Activated CD8-positive, alpha-beta memory T cell treated with anti-CD3 and anti-CD28 coated beads, Interleukin-2, amount 50 U/mL, for 24 hours (primary cell): ENCODE measurements around the gene TTC33.
A peak's percentile ranks its signal among the peaks of the same experiment; 100 is the strongest.
"Not testable (repeated sequence)": the region's sequence is repeated elsewhere in the genome, so short reads cannot be mapped to it uniquely, and the experiment has no call there.

Experiments
- DNase-seq: peaks from one replicate; pipeline ENCODE4 v3.0.0-alpha.2; 2020; ENCODE audit errors: extremely low read depth

Gene TTC33

DNA sequence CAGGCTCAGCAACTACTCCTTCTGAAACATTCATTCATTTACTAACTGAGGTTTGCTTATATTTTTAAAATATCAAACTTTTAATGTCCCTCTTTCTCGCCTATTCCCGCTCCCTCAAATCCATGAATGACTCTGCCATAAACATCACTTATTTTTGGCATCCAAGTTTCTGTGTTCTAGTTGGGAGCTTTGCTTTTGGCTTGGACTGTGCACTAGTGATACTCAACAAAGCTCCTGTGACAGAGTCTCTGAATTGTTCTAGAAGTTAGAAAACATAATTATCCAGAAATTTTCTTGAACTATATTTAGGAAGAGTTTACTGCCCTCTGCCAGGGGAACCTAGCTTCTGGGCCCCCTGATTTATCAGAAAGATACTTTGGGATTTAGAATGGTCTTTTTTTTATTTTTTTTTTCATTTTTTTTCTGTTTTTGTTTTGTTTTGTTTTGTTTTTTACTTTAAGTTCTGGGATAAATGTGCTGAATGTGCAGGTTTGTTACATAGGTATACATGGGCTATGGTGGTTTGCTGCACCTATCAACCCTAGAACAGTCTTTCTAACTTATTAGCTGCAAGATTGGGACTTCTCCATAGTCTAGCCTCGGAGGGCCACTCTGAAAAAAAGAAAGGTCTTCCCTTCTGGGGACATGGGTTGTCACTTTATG, 140.7 kb downstream of the TTC33 start:
- DNase-seq = no peak

DNA sequence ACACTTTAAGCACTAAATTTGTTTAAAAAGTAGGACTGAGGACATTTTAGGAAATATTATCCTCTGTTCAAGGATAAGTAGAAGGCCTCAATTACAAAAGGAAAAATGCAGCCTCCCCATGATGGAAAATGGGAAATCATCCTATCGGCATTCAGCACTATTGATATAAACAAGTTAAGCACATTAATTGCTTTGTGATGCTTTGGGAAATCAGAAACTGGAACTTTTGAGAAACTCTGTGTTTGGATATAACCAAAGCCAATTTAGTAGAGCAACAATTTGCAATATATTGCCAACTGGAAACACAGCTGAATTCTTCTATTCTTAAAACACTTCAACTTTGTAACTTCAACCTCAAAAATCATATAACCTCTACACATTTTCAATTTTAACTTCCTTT, 141.3 kb downstream of the TTC33 start:
- no peak for DNase-seq

DNA sequence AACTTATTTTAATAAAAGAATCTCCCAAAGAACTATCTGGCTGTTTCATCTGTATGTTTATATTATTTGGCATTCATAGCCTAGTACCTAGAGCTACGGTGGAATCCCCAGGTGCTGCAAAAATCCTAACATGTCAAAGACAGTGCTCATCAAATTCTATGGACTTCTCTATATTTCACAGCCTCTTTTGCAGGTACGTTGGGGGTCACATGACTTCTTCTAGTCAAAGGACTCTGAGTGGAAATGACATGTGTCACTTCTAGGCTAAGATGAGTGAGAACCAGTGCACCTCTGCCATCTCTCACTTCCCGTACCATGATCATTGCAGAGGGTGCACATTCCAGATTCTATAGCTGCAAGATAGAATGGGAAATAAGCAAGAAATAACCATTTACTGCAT, 148.6 kb downstream of the TTC33 start:
- DNase-seq = no peak

DNA sequence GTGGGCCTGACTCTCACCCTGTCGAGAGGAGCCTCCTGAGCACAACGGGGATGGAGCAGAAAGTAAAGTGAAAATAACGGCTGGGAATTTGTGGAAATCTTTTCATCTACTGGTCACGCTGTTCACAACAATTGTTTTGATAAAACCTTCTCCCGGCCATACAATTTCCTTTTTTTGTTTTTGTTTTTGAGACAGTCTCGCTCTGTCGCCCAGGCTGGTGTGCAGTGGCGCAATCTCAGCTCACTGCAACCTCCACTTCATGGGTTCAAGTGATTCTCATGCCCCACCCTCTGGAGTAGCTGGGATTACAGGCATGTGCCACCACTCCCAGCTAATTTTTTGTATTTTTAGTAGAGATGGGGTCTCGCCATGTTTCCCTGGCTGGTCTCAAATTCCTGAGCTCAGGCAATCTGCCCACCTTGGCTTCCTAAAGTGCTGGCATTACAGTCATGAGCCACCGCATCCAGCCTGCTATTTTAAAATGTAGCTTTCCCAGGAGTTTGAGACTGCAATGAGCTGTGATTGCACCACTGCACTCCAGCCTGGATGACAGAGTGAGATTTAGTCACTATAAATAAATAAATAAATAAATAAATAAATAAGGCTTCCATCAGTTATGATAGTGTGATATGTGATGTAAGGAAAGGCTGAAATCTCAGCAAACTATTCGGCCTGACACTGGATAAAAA, 149.5 kb downstream of the TTC33 start:
- no peak for DNase-seq

DNA sequence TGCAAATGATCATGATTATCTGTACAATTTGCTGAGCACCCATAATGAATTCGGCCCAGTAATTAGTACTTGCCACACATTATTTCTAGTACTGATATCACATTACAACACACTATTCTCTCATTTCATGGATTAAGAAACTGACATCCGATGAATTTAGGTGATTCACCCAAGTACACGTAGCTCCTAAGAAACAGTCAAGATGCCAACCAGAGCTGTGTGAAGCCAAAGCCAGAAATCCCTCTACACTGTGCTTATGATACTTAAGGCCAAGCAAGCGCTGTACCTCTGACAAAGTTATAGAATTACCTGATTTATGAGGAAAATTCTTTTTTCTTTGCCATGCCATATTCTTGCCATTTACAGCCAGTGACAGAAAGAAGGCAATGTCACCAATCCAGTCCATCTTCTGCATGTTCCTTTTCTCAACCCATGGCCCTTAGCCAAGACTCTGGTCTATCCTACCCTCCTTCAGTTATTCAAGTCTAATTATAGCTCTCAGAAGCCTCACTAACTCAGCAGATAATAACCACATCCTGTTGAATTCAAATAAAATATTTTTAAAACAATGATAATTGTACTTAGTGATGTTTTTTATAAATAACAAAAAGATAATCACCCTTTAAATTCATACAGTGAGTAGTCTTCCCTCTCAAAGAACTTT, 150.3 kb downstream of the TTC33 start:
- no peak for DNase-seq

DNA sequence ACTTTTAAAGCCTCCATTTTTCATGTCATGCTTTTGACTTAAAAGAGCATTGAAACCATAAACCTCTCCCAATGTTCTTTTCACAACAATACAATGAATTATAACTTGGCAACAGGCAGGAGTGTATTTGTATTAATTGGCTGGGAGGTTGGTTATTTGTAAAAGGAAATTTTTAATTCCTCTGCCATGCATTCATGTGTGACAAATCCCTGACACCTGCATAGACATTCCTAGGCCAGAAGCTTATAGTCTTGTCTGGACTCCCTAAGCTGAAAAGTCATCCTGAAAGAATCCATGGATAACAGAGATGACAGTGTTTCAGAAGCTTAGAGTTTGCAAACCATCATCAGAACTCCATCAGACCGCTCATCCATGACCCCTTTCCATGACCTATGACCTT, 152.4 kb downstream of the TTC33 start:
- DNase-seq = no peak

DNA sequence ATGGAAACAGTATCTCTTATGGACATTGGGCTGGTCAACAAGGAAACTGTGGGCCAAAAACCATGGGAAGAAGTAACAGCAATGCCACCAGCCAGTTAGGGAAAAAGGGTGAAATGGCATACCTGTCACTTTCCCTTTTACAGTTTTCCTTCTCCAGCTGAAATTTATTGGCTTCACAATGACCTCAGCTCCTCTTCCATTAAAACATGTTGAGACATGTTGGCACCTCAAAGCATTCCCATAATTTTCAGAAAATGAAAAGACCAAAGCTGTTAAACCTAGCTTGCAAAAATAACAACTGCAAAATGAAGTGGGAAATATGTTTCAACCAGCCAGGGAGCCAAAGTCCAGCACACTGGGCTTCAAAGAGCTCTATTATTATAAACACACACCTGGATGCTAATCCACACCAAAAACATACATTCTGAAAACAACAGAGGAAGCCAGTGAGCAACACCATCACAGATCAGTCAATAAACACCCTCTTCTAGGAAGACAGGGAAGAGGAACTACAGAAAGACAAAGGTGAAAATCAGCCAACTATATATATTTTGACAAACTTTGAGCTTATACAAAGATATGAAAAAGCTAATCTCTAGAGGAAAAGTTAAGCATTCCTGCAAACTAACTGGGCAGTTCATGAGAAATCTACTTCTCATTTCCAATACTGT, 154.4 kb downstream of the TTC33 start:
- no peak for DNase-seq

DNA sequence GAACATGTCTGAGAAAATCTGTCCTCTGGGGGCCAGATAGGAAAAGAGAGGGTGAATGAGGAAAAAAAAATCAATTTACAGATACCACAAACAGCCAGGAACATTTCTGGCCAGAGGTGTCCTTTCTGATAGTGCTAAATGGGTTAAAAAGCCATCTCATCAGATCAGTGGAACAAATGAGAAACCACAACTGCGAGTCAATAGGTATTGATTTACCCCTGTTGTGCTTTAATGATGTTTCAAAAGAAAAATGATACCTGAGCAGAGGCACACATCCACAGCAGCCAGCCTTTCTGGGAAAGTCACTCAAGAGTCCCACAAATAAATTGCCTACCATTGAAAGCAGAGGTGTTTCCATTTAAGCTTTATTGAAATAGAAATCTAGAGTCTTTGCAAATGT, 155.4 kb downstream of the TTC33 start:
- DNase-seq = no peak

DNA sequence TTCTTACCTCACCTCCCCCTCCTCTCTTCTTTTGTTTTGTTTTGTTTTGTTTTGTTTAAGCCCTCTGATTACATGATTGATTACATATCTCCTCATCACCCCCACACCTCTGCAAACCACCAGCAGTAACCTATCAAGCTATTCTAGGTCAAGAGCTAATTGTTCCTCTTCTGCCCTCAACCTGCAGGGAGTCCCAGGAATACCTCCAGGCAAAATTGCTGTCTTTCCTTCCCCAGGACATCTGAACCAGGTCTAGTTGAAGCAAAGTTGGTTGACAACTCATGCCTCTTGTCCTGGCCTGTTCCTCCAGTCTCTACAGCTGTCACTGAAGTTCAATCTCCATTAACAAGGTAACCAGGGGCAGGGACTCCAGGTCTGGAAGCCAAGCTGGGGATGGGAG, 156.1 kb downstream of the TTC33 start:
- DNase-seq = no peak

DNA sequence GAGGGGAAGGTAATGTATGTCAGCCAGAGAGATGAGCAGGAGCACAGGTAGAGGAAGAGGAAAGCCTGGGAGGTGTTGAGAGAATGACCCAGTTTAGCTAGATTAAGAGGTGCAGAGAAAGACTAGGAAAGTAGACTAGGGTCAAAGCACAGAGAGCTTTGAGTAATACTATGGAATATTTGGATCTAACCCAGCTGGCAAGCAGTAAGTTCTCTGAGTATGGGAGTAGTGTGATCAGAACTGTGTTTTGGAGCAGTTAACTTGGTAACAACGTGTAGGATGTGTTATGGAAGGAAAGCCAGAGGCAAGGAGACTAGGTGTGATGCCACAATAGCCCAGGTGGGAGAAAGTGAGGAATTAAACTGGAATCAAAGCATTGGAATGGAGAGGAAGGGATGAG, 160.9 kb downstream of the TTC33 start:
- DNase-seq = no peak

DNA sequence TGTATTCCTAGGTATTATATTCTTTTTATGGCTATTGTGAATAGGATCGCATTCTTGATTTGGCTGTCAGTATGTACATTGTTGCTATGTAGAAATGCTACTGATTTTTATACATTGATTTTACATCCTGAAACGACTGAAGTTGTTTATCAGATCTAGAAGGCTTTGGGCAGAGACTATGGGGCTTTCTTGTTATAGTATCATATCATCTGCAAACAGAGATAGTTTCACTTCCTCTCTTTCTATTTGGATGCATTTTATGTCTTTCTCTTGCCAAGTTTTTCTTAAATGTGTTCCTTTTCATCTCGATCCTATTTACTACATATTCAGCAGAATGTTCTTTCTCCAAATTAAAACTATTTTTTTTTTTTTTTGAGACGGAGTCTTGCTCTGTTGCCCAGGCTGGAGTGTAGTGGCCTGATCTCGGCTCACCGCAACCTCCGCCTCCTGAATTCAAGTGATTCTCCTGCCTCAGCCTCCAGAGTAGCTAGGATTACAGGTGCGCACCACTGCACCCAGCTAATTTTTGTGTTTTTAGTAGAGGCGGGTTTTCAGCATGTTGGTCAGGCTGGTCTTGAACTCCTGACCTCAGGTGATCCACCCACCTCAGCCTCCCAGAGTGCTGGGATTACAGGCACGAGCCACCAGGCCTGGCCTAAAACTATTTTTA, 163.9 kb downstream of the TTC33 start:
- not testable (repeated sequence) for DNase-seq

DNA sequence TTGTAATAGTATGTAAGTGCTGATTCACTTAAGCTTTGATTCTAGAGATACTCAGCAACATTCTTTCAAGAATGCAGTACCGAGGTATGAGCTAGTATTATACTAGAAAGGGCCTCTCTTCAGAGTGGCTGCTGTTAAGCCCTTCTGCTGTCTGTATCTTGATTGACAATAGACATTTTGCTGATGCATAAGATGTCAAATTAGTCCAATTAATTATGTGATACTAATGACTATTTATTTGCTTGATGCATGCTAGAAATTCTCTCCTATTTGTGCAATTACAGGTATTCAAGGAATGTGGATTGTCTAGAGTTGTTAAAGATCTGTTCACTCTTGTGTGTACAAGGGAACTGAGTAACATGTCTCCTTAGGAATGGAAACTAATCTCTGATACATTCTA, 168.4 kb downstream of the TTC33 start:
- no peak for DNase-seq

DNA sequence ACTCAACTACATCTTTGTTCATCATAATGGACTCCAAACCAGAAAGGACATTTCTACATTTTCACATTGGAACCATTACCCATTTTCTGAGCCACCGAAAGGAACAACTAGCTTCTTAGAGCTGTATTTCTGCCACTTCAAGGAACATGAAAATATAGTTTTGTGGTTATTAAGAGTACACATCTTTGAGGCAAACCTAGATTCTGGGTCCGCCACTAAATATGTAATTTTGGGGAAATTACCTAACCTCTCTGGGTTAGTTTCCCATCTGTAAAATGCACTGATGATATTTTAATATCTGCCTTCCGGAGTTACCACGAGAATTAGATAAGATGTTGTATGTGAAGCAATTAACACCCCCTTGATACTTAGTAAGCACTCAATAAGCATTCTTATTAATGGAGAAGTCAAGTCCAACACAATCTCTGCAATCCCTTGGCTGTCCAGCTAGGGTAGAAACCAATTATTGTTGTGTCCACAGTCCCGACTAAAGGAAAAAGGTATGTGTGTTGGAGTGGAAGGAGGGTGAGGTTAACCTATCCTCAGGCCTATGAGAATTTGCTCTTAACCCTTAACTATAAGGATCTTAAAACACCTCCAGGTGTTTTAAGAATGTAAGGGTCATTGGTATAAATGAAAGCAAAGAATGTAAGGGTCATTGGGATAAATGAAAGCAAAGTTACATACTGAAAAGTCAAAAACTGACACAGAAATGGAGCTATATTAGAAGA, 170.1 kb downstream of the TTC33 start:
- DNase-seq = no peak

DNA sequence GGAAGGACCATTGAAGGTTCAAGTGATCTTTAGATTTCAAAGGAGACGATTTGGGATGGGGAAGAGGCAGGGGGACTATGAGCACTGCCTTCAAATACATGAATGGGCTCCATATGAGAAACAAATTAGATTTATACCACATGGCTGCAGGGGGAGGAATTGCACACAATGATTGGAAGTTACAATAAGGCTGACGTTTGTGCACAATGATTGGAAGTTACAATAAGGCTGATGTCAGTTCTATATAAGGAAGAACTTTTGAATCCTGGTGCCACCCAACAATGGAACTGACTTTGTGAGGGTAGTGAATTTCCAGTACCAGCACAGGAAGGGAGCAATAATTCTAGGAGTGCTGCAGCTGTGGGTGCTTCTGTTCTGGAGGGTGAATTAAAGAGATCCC, 171.7 kb downstream of the TTC33 start:
- DNase-seq = no peak

DNA sequence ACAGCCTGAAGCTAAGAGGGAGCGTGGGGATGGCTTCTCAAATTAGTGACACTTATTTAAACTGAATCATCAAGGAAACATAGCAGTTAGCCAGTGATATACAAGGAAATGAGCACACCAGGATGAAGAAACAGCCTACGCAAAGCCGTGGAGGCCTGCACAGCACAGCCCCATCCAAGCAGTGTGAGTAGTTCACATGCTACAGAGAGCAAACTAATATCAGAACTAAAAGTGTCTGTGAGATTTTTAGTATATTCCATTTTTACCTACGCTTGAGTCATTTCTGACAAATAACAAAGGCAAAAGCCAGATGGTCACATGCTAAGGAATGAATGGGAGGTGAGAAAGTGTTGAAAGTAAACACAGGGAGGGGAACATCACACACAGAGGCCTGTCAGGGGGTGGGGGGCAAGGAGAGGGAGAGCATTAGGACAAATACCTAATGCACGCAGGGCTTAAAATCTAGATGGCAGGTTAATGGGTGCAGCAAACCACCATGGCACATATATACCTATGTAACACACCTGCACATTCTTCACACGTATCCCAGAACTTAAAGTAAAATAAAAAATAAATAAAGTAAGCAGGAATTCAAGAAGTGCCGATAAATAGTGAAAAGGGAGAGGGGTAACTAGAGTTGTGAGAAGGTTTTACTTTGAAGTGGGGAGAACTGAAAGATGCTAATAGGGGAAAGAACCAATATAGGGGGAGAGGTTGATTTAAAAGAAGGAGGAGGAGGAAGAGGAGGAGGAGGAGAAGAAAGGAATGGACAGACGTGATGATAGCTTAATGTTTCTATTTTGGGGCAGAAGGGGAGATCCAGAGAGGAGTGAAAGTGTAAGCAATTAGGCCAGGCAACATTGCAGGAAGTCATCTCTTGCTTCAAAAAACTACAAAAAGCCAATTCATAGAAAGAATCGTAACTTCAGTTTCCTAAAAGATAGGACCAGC, 177.0 kb downstream of the TTC33 start:
- DNase-seq = peak; percentile 15

DNA sequence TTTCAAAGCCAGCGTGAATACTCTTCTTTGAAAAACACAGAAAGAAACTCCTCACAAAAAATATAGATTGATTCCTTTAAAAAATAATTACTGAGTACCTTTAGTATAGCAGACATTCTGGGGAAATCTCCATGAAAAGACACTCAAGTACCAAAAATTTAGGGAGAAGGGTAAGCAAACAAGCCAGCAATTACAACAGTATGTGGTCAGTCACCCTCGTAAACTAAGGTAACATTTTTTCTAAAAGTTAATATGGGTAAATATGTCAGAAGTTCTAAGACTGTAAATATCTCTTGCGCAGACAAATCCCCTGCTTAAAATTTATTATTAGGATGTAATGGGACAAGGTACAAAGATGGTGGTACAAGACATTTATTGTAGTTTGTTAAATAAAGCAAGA, 178.0 kb downstream of the TTC33 start:
- no peak for DNase-seq

DNA sequence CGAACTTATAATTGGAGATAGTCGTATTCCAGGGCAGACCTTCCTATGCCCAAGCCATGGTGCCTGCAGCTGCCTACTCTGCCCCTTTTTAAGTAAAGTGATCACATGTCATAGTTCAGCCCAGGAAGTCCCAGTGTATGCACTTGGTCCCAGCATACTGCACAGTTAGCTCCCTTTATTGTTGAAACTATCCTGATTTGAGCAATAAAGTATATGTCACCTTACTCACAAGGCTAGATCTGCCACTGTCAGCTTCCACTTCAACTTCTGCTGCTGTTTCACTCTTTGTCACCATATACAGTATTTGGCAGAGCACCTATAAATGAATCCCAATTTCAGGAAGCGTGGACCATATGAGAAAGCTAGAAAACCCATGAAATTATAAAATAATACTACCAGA, 179.8 kb downstream of the TTC33 start:
- no peak for DNase-seq

DNA sequence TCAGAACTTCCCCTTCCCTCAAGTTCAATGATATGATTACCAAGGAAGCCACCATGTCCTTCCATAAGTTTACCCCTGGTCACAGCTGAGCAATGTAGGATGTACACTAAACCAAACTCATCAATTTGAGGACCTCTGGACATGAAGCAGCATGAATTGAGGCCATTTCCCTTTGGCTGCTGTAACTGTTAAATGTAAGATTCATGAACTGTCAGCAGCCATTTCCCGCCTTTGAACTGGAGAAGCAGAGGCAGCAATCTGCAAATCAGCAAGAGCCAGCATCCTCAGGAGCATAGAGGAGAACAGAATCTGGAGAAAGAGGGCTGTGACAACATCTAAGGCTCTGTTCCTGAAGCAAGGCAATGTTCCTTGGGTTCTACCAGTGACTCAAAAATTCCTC, 180.3 kb downstream of the TTC33 start:
- DNase-seq = no peak

DNA sequence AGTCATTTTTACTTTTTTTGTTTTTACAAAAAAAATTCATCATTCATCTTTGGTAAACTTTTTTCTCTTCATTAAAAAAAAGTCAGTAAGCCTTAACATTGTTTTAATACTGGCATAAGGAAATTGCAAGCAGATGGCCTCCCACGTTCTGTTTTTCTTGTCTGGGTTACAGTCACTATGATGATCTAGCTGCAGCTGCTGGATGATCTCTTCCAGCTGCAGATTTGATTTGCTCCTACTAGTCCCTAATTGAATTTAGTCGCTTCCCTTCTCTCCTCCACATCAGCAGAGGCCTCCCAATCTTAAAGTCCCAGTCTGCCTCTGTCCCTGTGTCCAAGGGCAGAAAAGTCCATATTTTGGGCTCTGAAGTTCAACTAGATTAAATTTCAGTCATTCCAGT, 182.8 kb downstream of the TTC33 start:
- DNase-seq = no peak

DNA sequence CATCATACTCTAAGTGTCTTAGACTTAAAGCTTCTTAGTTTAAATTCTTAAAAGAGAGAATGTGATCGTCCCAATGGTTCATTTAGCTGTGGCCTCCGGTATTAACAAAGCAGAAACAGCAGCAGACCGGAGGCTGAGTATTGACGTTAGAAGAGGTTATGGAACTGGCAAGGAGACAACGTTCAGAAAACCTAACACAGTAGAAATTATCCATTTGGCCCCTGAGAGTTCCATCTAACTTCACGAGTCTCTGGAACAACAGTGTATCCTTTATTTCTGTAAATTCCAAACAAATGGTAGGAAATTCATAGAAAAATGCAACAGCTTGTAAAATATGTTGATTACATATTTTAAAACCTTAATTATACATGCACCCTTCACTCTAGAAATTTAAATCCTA, 183.4 kb downstream of the TTC33 start:
- no peak for DNase-seq
